Sigmoid colon (tissue), 4 donors: ENCODE measurements around the gene LIM2.

Experiments used
- CTCF ChIP-seq, 4 experiments: fragments of 450-650 bp in 3 of 4; fragments of 200-600 bp in 1 of 4; IDR thresholded peaks; one replicate each; pipeline ENCODE4 v1.5.1; 2016 to 2019; ENCODE audit warnings: antibody characterized with exemption in 4 of 4, mild to moderate bottlenecking in 3 of 4, moderate library complexity in 2 of 4
- EP300 ChIP-seq, 4 donors: sonication (generic); formaldehyde crosslinking; IDR thresholded peaks; one replicate each; pipeline ENCODE4 v1.6.1; 2017; ENCODE audit warnings: antibody characterized with exemption in 4 of 4
- POLR2A ChIP-seq, 2 donors: fragments of 450-650 bp; IDR thresholded peaks; one replicate each; pipeline ENCODE4 v1.6.1; 2016; ENCODE audit warnings: antibody characterized with exemption in 2 of 2, mild to moderate bottlenecking in 2 of 2, moderate library complexity in 2 of 2
- POLR2AphosphoS5 ChIP-seq, 4 donors: sonication (generic); formaldehyde crosslinking; IDR thresholded peaks; one replicate each; pipeline ENCODE4 v1.6.1; 2017; ENCODE audit warnings: antibody characterized with exemption in 4 of 4

GRCh38 chr19:51410950-51411748, 23.4 kb upstream of the LIM2 start:
- TF ChIP-seq CTCF (IDR thresholded peaks at IDR 0.05) (no peak), POLR2A (IDR thresholded peaks at IDR 0.05) (no peak), EP300 (IDR thresholded peaks at IDR 0.05) (no peak), POLR2AphosphoS5 (IDR thresholded peaks at IDR 0.05) (no peak)
